Stimulated activated CD4-positive, alpha-beta T cell treated with anti-CD3 and anti-CD28 coated beads, Interleukin-12 subunit alpha, Interleukin-12 subunit beta, amount 100 ng/mL, for 48 hours (primary cell): ENCODE measurements around the gene MRPL17.

ENCODE experiments used
- DNase-seq, 3 donors: peaks; one replicate each; pipeline ENCODE4 v3.0.0-alpha.2; 2020; ENCODE audit warnings: low read depth in 2 of 3, low spot score in 1 of 3

MRPL17 gene

DNA sequence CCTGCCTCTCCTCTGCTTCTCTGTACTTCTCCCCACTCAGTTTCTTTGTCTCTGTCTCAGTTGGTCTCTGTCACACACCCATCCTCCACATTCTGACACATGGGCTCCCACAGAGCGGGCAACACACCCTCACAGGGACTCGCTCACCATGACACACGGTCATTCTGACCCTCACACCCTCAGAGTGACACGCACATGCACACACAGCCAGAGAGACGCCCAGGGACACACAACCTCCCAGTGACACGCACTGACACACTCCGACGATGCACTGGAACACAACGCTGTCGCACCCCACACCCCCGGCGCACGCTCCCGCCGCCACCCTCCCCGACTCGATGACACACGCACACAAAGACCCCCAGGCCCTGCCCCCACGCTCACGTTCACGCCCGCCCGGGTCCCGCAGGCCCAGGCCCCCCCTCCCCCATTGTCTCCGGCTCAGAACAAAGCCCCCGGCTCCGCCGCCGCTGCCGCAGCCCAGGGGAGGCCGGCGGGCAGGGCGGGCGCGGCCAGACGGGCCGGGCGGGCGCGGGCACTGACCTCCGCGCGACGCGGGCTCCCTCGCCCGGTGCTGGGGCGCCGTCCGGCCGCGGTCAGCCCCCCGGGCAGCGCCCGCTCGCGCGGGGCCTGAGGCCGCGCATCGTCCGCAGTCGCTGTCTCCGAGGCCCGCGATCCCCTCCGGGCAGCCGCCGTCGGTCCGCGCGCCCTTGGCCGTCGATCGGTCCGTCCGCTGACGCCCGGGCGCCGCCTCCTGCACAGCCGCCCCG, 27.9 kb downstream of the MRPL17 start:
- DNase-seq, result no peak

DNA sequence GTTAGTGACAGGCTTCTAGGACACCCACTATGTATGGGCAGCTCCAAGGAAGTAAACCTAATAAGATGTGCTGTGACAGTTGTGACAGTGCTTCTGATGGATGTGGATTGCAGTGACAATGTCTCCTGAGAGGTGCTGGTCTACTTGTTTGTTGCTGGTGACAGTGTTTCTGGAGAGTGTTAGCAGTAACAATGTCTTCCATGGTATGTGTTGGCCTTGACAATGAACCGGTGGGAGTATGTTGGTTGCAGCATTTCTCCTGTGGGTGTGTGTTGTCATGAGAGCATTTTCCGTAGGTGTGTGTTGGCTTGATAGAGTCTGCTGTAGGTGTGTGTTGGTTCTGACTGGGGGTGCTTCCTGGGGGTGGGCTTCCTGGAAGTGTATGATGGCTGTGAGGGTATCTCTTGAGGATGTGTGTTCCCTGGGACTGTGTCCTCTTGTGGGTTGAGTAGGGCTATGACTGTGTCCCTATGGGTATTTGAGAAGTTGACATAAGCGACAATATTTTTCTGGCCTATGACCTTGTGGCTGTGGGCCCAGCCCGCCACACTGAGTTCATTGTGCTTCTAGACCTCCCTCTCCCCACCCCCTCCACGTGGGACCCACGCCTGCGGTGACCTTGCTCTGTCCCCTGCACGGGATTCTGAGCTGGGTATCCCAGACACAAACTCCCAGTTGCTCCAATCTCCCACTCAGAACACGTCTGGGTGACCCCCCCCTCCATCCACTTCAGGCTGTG, 28.7 kb downstream of the MRPL17 start:
- DNase-seq, result no peak

DNA sequence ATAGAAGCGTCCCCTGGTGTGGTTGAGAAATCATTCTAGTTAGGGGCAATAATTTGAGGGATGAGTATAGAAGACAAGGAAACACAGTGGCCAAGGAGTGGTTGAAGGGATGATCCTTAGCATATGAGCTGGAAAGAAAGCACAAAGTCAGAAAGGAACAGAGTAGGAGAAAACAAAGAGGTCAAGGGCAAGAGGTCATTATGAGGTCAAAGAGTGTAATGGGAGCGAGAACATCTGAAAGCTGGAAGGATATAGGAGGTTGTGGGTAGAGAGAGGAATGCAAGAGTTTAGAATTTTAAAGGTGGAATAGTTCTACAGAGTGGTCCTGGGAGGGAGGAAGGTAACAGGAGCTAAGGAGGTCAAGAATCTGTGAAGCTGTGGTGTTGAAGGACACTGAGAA, 29.5 kb downstream of the MRPL17 start:
- no peak for DNase-seq

DNA sequence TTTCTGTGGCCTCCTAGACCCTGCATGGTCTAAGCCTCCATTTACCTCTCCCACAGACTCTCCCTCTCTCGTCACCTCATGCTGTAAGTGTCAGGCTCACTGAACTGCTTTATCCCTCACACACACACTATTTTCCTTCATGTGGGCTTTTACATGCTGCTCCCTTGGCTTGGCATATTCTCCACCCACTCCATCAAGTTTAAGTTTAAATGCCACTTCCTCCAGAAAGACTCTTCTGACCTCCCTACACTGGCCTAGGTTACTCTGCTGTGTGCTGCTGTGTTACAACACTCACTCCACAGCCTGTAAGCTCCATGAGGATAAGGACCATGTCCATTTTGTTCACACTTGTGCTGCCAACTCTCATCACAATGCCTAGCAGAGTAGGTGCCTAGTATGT, 30.0 kb downstream of the MRPL17 start:
- DNase-seq, result no peak

DNA sequence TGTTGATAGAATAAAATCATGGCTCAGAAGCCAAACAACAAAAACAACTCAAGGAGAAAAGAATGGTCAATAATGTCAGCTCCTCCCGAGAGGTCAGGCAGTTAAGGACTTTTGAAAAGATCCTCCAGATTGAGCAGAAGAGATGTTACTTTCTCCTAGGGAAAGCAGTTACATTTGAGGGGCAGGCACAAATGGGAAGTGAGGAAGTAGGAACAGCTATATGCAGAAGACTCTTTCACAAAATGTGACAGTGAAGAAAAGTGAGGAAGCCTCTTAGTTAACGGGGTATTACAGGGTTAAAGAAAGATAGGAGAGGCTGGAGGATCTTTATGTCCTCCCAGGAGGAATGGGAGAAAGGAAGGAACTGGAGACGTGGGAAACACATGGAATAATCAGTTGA, 31.0 kb downstream of the MRPL17 start:
- DNase-seq, result no peak

DNA sequence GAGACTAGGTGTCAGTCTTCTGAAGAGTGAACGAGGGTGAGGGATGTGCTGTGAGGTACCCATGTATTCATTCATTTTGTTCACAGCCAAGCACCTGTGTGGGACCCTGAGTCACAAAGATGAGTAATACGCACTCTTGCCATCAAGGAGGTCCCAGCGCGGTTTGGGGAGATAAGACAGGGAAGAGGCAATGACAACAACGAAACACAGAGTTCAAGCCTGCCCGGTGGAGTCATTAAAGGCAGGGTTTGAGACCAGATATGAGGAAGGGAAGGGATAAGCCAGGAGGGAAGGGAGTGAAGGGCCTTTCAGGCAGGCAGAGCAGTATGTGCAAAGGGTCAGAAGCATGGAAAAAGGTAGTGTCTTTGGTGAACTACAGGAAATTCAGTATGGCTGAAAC, 32.2 kb downstream of the MRPL17 start:
- no peak for DNase-seq

DNA sequence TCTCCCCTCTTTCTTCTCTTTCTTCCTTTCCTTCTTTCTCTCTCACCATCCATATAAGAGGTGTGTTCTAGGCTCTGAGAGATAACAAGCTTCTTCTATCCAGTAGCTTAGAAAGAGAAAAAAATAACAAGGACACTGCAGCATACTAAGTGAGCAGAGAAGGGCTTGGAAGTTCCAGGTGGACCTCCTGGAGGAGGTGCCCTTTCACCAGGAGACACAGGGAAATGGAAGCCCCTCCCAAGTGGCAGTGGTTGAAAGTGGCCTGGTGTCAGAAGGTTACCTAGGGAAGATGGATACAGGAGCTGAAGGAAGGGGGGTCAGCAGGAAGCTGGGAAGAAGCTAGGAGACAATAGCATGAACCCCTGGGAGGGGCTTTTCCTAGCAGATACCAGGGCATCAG, 33.0 kb downstream of the MRPL17 start:
- no peak for DNase-seq

DNA sequence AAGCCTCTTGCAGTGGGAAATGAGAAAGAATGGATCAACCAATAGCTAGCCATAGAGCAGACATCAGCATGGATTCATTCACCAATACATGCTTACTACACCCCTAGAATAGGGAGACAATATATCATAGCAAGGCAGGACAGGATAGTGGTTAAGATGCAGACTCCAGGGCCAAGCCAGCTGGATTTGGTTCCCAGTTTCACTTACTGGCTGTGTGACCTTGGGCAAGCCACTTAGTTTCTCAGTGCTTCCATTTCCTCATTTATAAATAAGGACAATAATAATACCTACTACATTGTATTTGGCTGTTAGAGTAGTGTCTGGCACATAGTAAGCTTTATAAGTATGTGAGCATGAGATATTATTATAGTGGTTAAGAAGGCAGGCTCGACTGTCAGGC, 34.6 kb downstream of the MRPL17 start:
- no peak for DNase-seq

DNA sequence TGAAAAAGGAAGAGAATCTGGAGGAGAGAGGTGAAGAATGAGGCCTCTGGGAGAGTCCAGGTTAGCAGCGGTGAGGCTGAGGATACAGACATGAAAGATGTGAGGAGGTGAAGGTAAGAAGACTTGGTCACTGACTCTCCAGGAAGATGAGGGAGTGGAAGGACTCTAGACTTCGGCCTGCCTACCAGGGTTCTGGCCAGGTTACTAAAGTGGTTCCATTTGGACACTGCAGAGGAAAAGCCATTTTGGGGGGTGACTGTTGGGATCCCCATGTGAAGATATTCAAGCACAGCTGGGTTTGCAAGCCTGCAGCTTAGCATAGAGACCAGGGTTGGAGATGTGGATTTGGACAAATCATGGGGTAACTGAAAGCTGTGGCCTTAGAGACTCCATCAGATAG, 35.3 kb downstream of the MRPL17 start:
- no peak for DNase-seq

DNA sequence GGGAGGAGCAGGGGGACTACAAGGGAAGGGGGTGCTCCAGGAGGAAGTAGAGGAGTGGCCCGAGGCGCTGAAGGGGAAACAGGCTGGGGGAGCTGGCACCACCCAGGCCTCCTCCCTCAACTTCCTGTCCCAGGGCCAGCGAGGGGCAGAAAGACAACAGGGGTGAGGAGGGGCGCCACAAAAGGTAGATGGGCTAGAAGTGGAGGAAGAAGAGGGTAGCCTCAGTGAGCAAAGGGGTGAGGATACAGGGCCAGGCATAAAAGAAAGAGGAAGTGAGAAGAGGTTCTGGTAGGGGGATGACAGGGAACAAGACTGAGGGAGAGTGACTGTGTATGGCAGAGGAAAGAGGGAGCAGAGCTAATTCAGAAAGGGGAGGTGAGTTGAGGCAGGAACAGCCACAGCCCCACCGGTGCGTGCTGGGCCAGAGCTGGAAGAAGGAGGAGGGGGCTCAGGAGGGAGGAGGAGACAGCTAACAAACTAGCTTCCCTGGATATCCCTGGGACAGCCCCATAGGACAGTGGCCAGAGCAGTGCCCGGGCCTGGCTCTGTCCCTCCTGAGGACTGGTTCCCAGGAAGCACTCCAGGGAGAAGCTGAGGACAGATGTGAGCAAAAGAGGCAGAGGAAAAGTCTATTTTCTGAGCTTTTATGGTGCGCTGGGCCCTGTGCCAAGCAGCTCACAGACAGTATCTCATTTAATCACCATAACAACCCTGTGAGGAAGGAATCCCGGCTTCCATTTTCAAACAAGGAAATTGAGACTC, 36.0 kb downstream of the MRPL17 start:
- no peak for DNase-seq

DNA sequence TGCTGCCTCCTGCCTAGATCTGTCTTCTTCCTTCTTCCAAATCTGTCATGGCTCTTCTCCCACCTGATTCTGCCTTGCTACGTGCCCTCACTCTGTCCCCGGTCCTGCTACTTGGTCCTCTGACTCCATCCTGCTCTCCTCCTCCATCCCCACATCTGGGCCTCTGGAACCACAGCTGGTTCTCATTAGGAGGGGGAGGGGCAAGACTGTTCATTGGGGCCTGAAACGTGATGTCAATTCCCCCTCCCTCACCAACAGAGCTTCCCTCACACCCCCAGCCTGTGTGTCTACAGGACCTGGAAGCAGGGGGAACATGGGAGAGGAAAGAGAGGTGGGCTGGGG, 36.6 kb downstream of the MRPL17 start:
- no peak for DNase-seq

DNA sequence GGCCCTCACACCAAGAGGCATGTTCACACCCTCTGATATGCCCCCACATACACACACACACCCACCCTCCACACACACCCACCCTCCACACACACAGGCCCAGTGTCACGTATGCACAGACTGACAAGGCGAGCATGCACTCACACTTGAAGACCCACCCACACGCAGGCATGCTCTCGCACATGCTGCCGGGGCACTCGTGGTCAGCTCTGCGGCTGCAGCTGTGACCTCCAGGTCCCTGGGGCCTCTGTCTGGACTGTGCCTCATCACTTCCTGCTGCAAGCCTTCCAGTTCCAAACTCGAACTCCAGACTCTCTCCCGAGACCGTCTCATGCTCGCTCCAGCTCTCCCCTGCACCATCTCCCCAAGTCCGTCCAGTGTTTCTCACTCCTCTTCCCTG, 37.1 kb downstream of the MRPL17 start:
- DNase-seq, result no peak

DNA sequence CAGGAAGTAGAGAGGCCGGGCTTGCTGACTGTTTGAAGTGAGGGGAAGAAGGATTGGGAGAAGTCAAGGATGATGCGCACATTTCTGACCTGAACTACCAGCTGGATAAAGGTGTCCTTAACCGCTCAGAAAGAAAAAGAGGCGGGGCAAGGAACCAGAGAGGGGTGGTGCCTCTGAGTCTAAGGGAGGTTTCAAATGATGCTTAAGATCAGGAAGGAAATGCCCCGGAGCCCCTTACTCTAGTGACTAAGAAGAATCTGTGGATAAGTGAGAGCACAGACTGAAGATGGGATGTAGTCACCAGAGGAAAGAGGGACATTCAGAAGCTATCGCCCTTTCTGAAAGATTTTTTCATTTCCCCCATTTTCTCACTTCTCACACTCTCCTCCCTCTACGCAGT, 40.2 kb downstream of the MRPL17 start:
- DNase-seq, result no peak

DNA sequence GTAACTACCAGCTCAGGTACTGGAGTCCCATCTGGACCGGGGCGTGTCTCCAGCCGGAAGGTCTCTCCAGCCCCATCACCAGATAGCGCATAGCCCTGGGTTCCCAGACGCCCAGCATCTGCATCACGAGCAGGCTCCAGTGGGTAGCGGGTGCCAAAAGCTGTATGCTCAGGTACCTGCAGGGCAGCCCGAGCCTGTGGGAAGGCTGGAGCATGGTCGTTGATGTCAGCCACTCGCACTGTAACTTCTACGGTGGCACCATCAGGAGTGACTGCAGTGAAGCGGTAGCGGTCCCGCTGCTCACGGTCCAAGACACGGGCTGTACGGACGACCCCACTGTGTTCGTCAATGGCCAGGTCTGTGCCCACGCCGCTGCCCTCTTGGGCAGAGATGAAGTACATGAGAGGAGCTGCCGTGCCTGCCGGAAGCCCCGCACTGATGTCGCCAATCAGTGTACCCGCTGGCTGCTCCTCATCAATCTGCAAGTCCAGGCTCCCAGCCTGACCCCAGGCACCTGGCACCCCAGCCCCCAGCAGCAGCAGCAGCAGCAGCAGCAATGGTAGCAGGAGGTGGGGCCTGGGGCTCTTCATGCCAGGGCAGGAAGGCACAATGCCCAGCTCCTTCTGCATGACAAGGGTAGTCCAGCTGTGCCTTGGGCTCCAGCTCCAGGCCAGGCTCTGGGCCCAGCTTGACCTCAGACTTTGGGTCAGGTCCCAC, 42.0 kb downstream of the MRPL17 start:
- no peak for DNase-seq

DNA sequence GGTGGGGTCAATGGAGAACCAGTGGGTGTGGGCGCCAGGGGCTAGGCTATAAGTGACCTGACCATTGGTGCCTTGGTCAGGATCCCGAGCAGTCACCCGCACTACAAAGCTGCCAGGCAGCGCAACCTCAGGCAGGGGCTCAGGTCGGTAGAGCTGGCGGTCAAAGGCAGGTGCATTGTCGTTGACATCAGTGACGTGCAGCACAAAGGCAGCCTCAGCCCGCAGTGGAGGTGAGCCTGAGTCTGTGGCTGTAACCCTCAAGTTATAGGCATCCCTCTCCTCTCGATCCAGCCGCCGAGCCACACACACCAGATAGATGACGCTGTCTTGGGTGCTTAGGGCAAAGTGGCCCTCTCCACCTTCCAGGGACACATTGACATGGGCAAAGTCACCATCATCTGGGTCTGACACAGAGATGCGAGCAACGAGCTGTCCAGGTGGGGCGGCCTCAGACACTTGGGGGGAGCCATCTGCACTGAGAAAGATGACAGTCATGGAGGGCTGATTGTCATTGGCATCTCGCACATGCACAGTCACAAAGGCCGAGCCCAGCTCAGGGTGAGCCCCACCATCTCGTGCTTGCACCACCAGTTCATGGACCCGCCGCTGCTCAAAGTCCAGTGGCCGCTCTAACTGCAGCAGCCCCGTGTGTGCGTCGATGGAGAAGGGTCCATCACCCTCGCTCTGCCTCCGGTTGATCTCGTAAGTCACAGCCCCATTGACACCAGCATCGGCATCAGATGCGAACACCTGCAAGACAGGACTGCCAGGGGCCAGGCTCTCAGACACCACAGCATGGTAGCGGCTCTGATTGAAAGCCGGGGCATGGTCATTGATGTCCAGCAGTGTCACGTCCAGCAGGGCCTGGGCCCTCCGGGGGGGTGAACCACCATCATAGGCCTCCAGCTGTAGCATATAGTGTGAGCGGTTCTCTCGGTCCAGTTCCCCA, 42.8 kb downstream of the MRPL17 start:
- DNase-seq, result no peak

DNA sequence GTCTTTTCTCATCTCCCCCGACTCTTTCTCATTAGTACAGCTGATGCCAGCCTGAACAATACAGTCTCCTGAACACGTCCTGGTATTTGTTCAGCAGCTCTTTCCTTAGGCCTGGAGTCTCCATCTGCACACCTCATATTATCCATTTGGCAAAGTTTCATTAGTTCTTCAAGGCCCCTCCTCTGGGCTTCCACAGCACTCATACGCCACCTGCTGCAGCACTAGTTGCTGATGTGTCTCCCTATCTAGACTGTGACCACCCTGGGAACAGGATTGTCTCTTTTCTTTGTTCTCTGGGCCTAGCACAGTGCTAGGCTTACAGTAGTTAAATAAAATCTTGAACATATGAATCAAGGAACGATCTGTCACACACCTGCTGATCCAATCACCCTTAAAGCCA, 44.7 kb downstream of the MRPL17 start:
- no peak for DNase-seq

DNA sequence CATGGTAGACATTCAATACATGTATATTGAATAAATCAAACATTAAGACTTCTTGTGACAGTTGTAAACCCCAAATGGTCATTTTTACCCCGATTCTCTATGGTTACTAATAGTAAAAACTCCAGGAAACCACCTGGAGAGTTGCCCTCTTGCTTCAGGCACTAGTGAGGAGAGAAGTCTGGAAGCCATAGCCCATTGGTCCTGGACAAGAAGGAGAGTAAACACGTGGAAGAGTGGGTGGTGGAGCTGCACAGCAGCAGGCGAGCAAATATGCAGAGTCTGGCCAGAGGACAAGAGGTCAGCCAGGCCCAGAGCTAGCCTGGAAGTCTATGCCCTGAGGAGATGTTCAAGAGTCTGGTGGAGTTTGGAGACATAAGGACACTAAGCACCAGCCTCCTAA, 45.3 kb downstream of the MRPL17 start:
- no peak for DNase-seq

DNA sequence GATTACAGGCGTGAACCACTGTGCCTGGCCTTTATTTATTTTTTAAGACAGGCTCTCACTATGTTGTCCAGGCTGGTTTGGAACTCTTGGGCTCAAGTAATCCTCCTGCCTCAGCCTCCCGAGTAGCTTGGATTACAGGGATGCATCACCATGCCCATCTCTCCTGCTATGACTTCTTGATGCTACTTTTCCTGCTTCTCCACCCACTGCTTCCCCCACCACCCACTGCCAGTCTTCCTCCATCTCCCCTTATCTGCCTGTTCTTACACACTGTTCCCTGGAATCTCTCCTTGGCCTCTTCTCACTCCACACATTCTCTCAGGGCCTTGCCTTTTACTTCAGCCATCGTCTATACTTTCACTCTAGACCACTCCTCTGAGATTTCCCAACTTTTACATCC, 46.7 kb downstream of the MRPL17 start:
- DNase-seq, result no peak

DNA sequence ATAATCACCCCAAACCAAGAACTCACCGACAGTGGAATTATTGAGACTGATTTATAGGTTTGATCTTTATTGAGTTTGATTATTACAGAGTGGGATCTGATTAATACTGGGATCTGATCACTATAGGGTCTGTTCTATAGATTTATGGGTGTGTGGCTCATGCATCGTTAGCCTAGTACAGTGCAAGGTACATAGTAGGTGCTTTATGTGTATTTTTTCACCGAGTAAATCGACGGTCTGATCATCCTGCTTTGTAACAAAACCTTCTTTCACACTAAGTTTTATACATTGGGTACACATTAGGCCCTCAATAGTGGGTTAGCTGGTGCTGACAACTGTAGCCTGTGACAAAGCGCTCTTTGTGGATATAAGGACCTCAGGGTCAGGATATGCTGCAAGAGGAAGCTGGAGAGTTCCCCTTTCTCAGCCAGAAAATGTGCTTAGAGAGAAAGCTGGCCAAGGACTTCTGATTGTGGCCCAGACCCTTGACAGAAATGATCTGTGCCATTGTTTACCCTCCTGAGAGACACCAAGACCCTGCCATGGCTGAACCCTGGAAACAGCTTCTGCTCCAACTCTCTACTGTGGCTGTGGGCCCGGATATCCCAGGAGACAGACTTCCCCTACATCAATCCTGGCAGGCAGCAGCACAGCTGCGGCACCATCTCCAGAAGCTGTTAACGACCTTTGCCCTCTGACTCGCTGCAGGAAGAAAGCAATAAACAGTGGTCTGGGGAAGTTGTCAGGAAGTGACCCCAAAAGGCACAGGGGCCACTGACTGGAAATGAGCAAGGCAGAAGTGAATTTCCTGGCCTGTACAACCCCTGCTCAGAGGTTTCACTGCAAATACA, 47.8 kb downstream of the MRPL17 start:
- no peak for DNase-seq

DNA sequence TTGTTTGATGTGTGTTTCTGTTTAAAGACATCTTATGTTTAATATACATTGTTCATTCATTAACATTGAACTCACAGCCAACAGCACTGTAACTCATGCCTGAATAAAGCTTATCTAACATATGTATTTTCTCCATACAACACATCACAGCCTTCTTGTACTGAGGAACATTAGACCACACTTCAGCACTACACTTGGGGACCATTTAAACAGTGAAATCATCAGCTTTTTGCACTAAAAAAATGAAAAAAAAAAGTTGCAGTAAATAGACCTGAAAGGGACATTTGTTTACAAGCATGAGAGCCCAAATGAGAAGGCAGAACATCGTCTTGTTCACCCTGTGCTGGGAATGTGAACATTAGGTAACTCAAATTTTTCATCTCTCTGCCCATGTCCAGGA, 48.6 kb downstream of the MRPL17 start:
- DNase-seq, result no peak
